NCI-H2171 (cell line): Measurements from ENCODE around the gene DUSP28.

Source experiments
- DNase-seq: peaks from one replicate; lab custom pipeline; 2025; lab: John Stamatoyannopoulos, UW

The DUSP28 gene

GRCh38 chr2:240600451-240600961 is 40.3 kb downstream of the DUSP28 start:
- DNase-seq: no peak

GRCh38 chr2:240601061-240601830 is 41.1 kb downstream of the DUSP28 start:
- DNase-seq: no peak

GRCh38 chr2:240601831-240602160 is 41.6 kb downstream of the DUSP28 start:
- no peak for DNase-seq

- no peak for DNase-seq
Observed at GRCh38 chr2:240602266-240603050, 42.3 kb downstream of the DUSP28 start.

GRCh38 chr2:240603081-240603835 is 43.1 kb downstream of the DUSP28 start:
- no peak for DNase-seq

GRCh38 chr2:240603846-240604245 is 43.7 kb downstream of the DUSP28 start:
- DNase-seq: no peak

GRCh38 chr2:240604291-240604938 is 44.3 kb downstream of the DUSP28 start:
- DNase-seq: no peak

GRCh38 chr2:240604939-240605716 is 45.0 kb downstream of the DUSP28 start:
- DNase-seq: no peak

- no peak for DNase-seq
Observed at GRCh38 chr2:240605867-240606743, 45.9 kb downstream of the DUSP28 start.

GRCh38 chr2:240611601-240612210 is 51.5 kb downstream of the DUSP28 start:
- DNase-seq: no peak
